NCI-H82 treated with DMSO at 0.1 percent for 48 hours (cell line): ENCODE results near the gene ZNF880.
"Not testable (repeated sequence)": the region's sequence is repeated elsewhere in the genome, so short reads cannot be mapped to it uniquely, and the experiment has no call there.

Experiments used
- DNase-seq: peaks from one replicate; lab custom pipeline; 2025; ENCODE audit not compliant: unreplicated experiment; lab: John Stamatoyannopoulos, UW

ZNF880 gene

DNA sequence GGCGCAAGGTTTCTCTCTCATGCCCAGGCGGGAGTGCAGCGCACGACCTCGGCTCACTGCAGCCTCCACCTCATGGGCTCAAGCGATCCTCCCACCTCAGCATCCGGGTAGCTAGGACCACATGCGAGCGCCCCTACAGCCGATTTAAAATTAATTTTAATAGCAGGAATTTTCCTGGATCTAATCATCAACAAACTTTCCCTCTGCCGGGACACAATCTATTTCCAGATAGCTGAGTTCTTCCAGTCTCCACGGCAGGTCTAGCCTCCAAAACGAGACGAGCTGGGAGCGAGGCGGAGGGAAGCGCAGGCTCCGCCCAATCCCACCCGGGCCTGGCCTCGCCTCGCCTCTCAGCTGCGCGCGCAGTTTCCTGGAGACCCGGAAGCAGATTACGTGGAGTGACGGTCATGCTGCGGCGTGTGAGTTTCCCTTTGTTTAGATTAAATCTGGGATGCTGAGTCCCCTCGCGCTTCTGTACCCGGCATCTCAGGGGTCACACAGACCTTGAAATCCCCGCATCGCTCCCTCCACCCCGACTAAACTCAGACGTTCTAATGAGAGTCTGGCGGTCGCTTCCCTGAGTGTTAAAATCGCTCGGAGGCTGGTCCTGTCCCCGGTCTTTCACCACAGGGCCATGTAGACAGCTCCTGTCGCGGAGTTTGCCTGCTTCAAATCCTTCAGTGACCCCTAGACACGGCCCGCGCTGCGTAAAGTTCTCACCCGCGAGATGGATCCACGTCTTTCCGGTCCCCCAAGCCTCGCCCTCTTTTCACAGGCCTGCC lies at the start of gene ZNF880:
TSS of gene ZNF880 (plus strand) at position 365 of the 782 bp plus-strand sequence. CDS start at position 408, 43 bp downstream.
- DNase-seq: peak; percentile 59

DNA sequence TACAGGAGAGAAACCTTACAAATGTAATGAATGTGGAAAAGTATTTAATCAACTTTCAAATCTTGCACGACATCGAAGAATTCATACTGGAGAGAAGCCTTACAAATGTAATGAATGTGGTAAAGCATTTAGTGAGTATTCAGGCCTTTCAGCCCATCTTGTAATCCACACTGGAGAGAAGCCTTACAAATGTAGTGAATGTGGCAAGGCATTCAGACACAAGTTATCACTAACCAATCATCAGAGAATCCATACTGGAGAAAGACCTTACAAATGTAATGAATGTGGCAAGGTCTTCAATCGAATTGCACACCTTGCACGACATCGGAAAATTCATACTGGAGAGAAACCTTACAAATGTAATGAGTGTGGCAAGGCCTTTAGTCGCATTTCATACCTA lies 47.3 kb upstream of the ZNF880 start:
- DNase-seq: no peak

DNA sequence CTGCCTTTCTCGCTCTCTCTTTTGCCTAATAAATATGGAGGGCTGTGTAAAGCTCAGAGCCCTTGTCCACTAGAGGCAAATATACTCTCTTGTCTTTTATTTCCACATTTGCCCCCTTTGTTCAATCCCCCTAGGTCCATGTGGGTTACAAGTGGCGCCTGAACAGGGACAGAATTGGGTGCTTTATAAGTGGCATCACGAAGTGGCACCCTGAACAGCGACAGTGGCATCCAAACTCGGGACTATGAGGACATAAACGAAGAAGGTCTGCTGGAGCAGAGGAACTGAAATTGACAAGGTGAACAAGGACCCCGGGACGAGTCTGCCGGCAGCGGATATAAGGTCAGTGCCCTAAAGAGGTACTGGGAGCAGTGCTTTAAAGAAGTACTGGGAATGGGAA lies 38.0 kb upstream of the ZNF880 start:
- DNase-seq: no peak

DNA sequence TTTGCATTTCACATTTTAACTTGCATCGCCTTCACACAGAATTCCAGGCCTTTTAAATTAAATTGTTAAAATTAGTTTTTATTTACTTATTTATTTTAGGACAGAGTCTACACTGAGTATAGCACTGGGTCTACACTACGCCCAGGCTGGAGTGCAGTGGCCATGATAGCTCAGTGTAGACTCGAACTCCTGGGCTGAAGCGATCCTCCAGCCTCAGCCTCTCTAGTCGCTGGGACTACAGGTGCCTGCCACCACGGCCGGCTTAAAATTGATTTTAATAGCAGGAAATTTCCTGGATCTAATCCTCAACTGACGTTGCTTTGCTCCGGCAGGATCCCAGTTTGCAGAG lies 34.0 kb upstream of the ZNF880 start:
- DNase-seq: no peak

DNA sequence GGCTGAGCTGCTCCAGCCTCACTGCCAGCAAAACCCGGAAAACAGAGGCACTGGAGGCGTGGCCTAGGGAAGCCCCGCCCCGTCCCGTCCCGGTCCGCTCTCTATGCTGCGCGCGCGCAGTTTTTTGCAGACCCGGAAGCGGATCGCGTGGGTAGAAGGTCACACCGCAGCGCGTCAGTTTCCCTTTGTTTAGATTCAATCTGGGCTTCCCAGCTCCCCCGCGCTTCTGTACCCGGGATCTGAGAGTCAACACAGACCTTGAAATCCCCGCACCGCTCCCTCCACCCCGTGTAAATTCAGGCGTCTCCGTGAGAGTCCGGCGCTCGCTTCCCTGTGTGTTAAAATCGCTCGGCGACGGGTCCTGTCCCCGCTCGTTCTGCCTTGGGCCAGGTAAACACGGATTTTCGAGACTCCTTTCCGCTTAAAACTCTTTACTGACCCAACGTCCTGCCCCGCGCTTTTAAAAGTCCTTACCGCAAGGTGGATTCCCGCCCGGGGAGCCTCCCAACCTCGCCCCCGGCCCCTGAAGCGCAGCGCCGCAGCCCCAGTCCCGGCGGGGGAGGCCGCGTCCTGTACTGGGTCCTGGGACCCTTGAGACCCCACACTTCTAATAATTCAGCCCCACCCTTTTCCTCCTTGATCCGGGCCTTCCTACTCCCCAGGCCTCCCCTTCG lies 33.5 kb upstream of the ZNF880 start, which contains the start of gene ZNF610:
TSS of gene ZNF610 (plus strand) at position 127 of the 674 bp plus-strand sequence. CDS start 12,930 bp downstream, outside the sequence.
- DNase-seq: peak; percentile 56

DNA sequence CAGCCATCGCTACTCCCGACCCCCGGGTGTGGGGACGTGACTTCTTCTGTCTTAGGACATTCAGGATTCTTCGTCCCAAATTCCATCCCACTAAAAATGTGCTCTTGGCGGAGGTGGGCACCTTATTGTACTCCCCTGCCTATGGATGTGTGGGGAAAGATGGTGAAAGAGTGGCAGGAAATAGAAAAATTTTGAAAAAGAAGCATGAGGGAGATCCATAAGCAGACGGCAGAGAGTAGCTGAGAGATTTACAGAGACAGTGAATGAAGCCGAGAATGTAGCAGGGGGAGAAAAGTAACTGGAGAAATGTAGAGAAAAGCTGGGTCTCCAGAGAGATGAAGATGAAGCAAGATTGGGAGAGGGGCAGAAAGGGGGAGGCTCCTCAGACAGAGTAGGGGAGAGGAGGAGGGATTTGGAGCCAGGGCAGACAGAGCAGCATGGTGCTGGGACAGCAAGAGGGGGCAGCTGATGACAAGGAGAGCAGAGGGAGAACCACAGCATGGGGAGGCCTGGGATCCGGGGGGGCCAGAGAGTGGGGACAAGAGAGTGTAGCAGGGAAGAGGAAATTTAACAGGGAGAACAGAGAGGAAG lies 32.8 kb upstream of the ZNF880 start:
- no peak for DNase-seq

DNA sequence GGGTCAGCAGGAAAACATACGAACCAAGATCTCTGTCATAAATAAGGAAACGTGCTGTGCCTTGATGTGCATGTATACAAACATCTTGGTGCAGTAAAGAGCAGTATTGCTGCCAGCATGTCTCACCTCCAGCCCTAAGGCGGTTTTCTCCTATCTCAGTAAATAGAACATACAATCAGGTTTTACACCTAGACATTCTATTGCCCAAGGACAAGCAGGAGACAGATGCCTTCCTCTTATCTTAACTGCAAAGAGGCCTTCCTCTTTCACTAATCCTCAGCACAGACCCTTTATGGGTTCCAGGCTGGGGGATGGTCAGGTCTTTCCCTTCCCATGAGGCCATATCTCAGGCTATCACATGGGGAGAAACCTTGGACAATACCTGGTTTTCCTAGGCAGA lies 30.7 kb upstream of the ZNF880 start:
- not testable (repeated sequence) for DNase-seq

DNA sequence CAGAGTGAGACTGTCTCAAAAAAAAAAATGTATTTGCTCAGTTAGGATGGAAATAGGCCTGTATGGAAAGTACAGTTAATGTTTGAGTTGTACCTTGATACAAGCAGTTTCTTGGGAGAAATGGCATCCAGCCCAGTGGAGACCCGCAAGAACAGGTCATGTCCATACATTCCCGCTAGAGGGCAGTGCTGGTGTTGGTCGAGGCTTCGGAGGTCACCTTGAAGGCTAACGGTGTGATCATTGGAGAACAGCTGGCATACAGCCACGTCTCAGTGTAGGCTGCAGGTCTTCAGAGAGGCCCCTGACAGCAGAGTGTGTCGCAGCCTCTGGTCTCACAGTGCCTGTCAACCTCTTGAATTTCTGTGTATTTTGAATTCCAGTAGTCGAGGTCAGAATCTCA lies 26.2 kb upstream of the ZNF880 start:
- peak; percentile 37 for DNase-seq

DNA sequence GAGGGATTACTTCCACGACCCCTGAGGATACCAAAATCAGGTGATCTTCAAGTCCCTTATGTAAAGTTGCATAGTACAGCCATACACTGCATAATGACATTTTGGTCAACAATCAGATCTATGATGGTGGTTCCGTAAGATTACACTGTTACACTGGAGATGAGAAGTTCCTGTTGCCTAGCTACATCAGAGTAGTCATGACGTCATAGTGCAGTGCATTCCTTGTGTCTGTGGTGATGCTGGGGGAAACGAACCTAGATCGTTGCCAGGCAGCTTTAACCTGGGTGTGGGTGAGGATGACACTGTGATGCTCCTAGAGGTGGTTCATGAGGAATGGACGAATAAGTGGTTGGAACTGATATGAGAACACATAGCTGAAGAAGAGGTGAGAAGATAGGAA lies 24.6 kb upstream of the ZNF880 start:
- no peak for DNase-seq

DNA sequence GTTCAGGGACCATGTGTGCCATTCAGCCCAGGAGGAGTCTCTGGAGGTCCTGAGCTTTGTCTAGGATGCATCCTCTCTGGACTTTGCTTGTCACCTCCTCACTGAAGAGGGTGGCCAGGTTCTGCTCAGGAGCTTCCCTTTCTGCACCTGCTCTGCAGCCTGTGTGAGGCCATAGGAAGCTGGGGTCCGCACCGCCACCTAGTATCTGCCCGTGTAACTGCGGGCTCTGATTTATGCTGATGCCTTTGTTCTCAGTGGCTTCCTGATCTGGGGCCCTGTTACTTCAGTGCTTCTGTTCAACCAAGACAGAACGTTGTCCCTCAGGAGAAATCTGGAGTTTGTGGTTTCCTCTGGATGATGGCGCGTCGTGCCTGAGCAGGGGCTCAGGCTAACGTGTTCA lies 18.2 kb upstream of the ZNF880 start:
- no peak for DNase-seq

DNA sequence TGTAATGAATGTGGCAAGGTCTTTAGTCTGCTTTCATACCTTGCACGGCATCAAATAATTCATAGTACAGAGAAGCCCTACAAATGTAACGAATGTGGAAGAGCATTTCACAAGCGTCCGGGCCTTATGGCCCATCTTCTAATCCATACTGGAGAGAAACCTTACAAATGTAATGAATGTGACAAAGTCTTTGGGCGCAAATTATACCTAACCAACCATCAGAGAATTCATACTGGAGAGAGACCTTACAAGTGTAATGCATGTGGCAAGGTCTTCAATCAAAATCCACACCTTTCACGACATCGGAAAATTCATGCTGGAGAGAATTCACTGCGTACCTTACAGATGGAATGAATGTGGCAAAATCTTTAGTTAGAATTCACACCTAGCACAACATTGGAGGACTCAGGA lies 3.3 kb upstream of the ZNF880 start:
- no peak for DNase-seq

DNA sequence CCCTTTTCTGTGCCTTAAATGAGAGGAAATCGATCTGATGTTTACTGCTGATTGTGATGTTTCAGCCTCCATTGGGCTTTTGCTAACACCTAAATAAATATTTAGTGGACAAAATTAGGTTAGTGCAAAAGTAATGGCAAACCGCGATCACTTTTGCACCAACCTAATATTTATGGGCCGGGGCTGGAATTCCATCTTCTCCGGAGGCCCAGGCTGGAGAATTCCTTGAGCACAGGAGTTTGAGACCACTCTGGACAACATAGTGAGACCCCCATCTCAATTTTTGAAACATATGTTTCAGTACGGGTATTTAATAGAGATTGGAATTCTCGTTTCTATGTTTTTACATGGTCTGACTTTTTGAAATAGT lies 603 bp downstream of the ZNF880 start:
- no peak for DNase-seq

DNA sequence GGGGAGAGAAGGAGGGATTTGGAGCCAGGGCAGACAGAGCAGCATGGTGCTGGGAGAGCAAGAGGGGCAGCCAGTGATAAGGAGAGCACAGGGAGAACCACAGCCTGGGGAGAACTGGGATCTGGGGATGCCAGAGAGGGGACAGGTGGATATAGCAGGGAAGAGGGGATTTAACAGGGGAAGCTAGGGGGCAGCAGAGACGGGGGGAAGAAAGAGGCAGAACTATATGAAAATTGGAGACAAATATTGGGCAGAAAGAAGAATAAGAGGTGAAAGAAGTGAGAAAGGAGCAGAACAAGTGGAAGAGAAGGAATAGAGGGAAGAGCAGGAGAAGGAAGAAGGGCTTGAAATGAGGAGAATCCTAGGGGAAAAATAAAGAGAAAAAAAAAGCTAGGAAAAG lies 21.4 kb downstream of the ZNF880 start:
- no peak for DNase-seq

DNA sequence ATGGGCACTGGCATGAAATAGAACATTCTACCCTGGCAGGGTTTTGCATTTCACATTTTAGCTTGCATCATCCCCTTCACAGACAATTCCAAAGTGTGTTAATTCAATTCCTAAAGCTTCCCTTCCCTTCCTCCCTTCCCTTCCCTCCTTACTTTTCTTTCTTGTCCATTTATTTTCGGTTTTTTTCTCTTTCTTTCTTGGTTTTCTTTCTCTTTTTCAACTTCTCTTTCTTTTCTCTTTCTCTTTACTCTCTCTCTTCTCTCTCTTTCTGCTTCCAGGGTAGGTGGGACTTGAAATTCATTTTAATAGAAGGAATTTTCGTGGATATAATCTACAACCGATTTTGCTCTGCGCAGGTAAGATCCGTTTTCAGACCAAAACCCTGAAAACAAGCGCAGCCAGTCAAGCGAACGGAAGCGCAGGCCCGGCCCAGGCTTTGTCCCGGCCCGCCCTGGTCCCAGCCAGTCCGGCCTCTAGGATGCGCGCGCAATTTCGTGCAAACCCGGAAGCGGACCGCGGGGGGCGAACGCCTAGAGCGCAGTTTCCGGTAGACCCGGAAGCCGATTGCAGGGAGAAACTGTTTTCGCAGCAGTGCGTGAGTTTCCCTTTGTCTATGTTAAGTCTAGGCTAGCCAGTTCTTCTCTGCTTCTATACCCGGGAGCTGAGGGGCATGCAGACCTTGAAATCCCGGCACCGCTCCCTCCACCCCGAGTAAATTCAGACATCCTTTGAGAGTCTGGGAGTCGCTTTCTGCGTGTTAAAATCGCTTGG lies 27.8 kb downstream of the ZNF880 start, which contains the start of gene ZNF528:
TSS of gene ZNF528 (plus strand) at position 540 of the 771 bp plus-strand sequence. CDS start 4,165 bp downstream, outside the sequence.
- peak; percentile 34 for DNase-seq

DNA sequence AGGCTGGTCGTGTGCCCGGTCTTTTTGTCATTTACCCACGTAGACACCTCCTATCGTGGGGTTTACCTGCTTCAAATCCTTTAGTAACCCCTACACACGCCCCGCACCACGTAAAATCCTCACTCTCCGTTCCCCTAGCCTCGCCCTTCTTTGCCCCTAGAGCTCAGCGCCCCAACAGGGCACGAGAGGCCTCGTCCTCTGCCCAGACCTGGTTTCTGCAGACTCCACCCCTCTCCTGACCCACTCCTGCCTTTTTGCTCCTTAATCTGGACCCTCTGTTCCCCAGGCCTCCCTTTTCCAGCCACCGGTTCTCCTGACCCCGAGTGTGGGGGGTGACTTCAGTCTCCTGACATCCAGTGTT lies 28.3 kb downstream of the ZNF880 start:
- DNase-seq: no peak

DNA sequence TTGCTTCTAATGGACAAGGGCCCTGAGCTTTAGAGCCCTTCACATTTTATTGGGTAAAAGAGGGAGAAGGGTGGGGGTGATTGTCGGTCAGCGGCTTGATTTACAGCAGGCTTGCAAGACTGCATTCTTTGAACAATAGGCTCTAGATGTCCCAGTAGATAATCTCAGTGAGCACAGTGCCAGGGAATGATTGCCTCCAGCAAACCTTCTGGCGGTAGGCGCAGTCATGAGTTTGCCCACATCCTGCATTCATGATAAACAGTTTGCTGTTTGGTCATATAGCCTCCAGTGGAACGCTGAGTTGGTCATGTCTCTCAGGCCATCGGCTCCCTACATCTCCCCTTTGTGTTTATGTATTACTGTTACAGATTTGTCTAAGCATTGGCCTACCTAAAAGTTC lies 40.6 kb downstream of the ZNF880 start:
- DNase-seq: no peak

DNA sequence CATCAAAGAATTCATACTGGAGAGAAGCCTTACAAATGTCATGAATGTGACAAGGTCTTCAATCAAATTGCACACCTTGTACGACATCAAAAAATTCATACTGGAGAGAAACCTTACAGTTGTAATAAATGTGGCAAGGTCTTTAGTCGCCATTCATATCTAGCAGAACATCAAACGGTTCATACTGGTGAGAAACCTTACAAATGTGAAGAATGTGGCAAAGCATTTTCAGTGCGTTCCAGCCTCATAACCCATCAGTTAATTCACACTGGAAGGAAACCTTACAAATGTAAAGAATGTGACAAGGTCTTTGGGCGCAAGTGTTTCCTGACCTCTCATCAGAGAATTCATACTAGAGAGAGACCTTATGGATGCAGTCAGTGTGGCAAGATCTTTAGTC lies 46.0 kb downstream of the ZNF880 start:
- DNase-seq: no peak

DNA sequence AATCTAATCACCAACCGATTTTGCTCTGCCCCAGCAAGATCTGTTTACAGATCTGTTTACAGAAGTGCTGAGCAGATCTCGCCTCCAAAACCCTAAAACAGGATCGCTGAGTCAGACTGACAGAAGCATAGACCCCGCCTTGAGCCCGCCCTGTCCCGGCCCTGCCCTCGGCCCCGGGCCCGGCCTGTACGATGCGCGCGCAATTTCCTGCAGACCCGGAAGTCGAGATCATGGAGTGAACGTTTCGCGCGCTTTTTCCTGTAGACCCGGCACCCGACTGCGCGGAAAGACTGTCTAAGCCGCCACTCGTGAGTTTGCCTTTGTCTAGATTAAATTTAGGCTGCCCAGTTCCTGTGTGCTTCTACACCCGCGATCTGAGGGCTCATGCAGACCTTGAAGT lies 59.2 kb downstream of the ZNF880 start, which contains the start of gene ZNF534:
TSS of gene ZNF534 (plus strand) at position 212 of the 400 bp plus-strand sequence. CDS start 2,327 bp downstream, outside the sequence.
- no peak for DNase-seq
